ENCODE measurements around the gene RFXAP. TPM values are rescaled to one million over a fixed set of nuclear protein-coding genes. Genes with fewer than 3 reads are reported as not detected.

The RFXAP gene
- total and polyA plus RNA-seq, 2 donors (not counting 3 experiments of a cell fraction or from before 2014, with no cell fraction given) = 3.0 to 7.2 TPM

DNA sequence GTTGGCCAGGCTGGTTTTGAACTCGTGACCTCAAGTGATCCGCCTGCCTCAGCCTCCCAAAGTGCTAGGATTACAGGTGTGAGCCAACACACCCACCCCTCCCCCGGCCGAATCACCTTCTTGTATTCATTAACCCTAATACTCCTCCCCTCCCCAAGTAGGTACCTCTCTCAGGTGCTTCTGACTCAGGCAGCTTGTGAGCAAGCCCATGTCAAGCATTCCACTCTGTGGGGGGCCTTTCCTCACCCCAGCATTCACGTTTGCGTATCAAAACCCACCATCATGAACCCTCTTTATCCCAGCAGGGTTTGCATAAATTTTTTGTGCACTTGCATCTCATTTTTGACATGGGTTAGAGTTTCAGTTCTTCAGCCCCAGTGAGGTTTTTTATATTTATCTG, 23.6 kb upstream of the RFXAP start:
- CTCF ChIA-PET = no interaction called here
- no TSS peak for BruUV-seq (replicated peaks)
- H3K36me3 ChIP-seq (ENCODE audit: control insufficient read depth in 2 of 2, extremely low read depth in 1 of 2, insufficient read depth in 2 of 2, low read length in 2 of 2) = no peaks in the 10 kb centered on the region
- no peaks in the 10 kb centered on the region for H3K4me1 ChIP-seq (ENCODE audit: control insufficient read depth, extremely low read depth, insufficient read depth, low read length)
- H3K27me3 ChIP-seq (ENCODE audit: control insufficient read depth in 2 of 2, insufficient read depth in 2 of 2, low read length in 2 of 2) = peaks cover 2 to 3% of the 10 kb centered on the region in 2 experiments
- H3K4me2 ChIP-seq (ENCODE audit: insufficient read depth, low read length) = no peak overlapping the region
- H3K9me1 ChIP-seq (replicated peaks; ENCODE audit: control insufficient read depth, extremely low read depth, insufficient read depth, low read length) = no peaks in the 10 kb centered on the region
- no peaks in the 10 kb centered on the region for H4K20me1 ChIP-seq (replicated peaks; ENCODE audit: control insufficient read depth, extremely low read depth, insufficient read depth, low read length)
- H3K79me2 ChIP-seq (ENCODE audit: control insufficient read depth, insufficient read depth, low read length) = no peaks in the 10 kb centered on the region
- no peak overlapping the region for H2AFZ ChIP-seq (ENCODE audit: low read depth, low read length)
- TF ChIP-seq EZH2 (IDR thresholded peaks at IDR 0.05; ENCODE audit: borderline replicate concordance, low read depth, low read length, severe bottlenecking) (no peak), POLR2A (IDR thresholded peaks at IDR 0.05; ENCODE audit: low read depth, low read length) (no peak), POLR2AphosphoS5 (IDR thresholded peaks at IDR 0.05; ENCODE audit: insufficient read depth, low read depth, low read length) (no peak), MYC (IDR thresholded peaks at IDR 0.05; ENCODE audit: low read depth, low read length) (no peak), JUN (IDR thresholded peaks at IDR 0.05; ENCODE audit: borderline replicate concordance, insufficient read depth, insufficient read length, low read depth) (no peak), FOS (IDR thresholded peaks at IDR 0.05; ENCODE audit: borderline replicate concordance, insufficient read depth, low read length) (no peak), GATA2 (IDR thresholded peaks at IDR 0.05; ENCODE audit: insufficient read depth, insufficient read length, low read depth, low read length) (no peak)
- TF ChIP-seq, protein P1, sequence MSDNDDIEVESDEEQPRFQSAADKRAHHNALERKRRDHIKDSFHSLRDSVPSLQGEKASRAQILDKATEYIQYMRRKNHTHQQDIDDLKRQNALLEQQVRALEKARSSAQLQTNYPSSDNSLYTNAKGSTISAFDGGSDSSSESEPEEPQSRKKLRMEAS (IDR thresholded peaks at IDR 0.05; ENCODE audit: insufficient read depth, insufficient read length) = no peak
- TF ChIP-seq, protein P2, sequence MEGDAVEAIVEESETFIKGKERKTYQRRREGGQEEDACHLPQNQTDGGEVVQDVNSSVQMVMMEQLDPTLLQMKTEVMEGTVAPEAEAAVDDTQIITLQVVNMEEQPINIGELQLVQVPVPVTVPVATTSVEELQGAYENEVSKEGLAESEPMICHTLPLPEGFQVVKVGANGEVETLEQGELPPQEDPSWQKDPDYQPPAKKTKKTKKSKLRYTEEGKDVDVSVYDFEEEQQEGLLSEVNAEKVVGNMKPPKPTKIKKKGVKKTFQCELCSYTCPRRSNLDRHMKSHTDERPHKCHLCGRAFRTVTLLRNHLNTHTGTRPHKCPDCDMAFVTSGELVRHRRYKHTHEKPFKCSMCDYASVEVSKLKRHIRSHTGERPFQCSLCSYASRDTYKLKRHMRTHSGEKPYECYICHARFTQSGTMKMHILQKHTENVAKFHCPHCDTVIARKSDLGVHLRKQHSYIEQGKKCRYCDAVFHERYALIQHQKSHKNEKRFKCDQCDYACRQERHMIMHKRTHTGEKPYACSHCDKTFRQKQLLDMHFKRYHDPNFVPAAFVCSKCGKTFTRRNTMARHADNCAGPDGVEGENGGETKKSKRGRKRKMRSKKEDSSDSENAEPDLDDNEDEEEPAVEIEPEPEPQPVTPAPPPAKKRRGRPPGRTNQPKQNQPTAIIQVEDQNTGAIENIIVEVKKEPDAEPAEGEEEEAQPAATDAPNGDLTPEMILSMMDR (IDR thresholded peaks at IDR 0.05; ENCODE audit: extremely low read depth in 1 of 2, insufficient read depth in 1 of 2, low read depth in 1 of 2, low read length in 2 of 2) = no peak
- H3K27ac ChIP-seq (ENCODE audit: insufficient read depth, low read depth, low read length) = no peak overlapping the region
- intact Hi-C loops (cut with micrococcal nuclease) = no loop called here
- DNase-seq (ENCODE audit: low read depth, low spot score) (no peak), FAIRE-seq (no peak)
- no peak overlapping the region for H3K4me3 ChIP-seq (replicated peaks in 1 of 3; ENCODE audit: insufficient read depth in 1 of 3, low read depth in 1 of 3, low read length in 3 of 3)
- no peaks in the 10 kb centered on the region for H3K9me3 ChIP-seq (replicated peaks; ENCODE audit: control insufficient read depth, insufficient read depth, low read length)
- no peak overlapping the region for H3K9ac ChIP-seq (replicated peaks; ENCODE audit: extremely low read depth, insufficient read depth, low read length)
- POLR2A ChIA-PET = no interaction called here
- dilution Hi-C loops (cut with MboI; ENCODE audit: extremely low pct_ligation_motif_present, low sequenced_read_pairs) = no loop called here
